Large intestine (tissue), 3 donors: ENCODE results near the gene CERS4. TPM values are rescaled to one million over a fixed set of nuclear protein-coding genes. Genes with fewer than 3 reads are reported as not detected.
A peak's percentile ranks its signal among the peaks of the same experiment; 100 is the strongest.
"Not testable (repeated sequence)": the region's sequence is repeated elsewhere in the genome, so short reads cannot be mapped to it uniquely, and the experiment has no call there.

Source experiments
- DNase-seq, 2 donors: peaks; one replicate each; pipeline versions ENCODE4 v3.0.0 to v3.0.0-alpha.2; 2013
- H3K27ac ChIP-seq: one replicate; pipeline ENCODE4 v1.5.1; 2013; ENCODE audit warnings: low read length
- H3K27me3 ChIP-seq: 2 replicates; pipeline ENCODE4 v1.6.1; 2013; ENCODE audit warnings: low read length; ENCODE audit not compliant: control insufficient read depth, insufficient read depth
- H3K36me3 ChIP-seq: 2 replicates; pipeline ENCODE4 v1.6.1; 2013; ENCODE audit warnings: low read length; ENCODE audit not compliant: control insufficient read depth, insufficient read depth
- H3K4me1 ChIP-seq: one replicate; pipeline ENCODE4 v1.6.1; 2013; ENCODE audit warnings: low read length; ENCODE audit not compliant: control insufficient read depth, insufficient read depth
- H3K4me3 ChIP-seq: one replicate; pipeline ENCODE4 v1.5.1; 2013; ENCODE audit warnings: low read length
- H3K9me3 ChIP-seq: one replicate; pipeline ENCODE4 v1.6.1; 2013; ENCODE audit warnings: mild to moderate bottlenecking, low read depth, low read length, moderate library complexity; ENCODE audit not compliant: control insufficient read depth
- WGBS: methylation state at CpG from one replicate; pipeline ENCODE4 v1.1.5; 2013; ENCODE audit warnings: low lambda C conversion rate; ENCODE audit not compliant: insufficient coverage; 5-methylcytosine and 5-hydroxymethylcytosine counted together
- polyA plus RNA-seq: library from polyadenylated mRNA; unstranded; fragments of 120-200 nt; gene quantifications from one replicate; pipeline ENCODE4 v1.2.1, GENCODE V29; 2013

The CERS4 gene
- polyA plus RNA-seq, 1 donor = 119 TPM

GRCh38 chr19:8209462-8210378 is 550 bp downstream of the CERS4 start:
- H3K27me3 ChIP-seq = no peaks in the 10 kb centered on the region
- H3K27ac ChIP-seq = peak overlapping the region; percentile 93
- no CpG with 5 or more reads among the region's 78 CpGs for WGBS
- H3K4me3 ChIP-seq = peak overlapping the region; percentile 95
- no peaks in the 10 kb centered on the region for H3K9me3 ChIP-seq
- peaks cover 21% of the 10 kb centered on the region for H3K36me3 ChIP-seq
- H3K4me1 ChIP-seq = peaks cover 44% of the 10 kb centered on the region
- peak in 1 of 2 donors; percentile 20 for DNase-seq

GRCh38 chr19:8210421-8211101 is 1.4 kb downstream of the CERS4 start:
- no peaks in the 10 kb centered on the region for H3K9me3 ChIP-seq
- no peaks in the 10 kb centered on the region for H3K27me3 ChIP-seq
- peaks cover 21% of the 10 kb centered on the region for H3K36me3 ChIP-seq
- WGBS = no CpG with 5 or more reads among the region's 13 CpGs
- peak overlapping the region; percentile 93 for H3K27ac ChIP-seq
- peak; percentile 50 to 62 for DNase-seq
- peaks cover 44% of the 10 kb centered on the region for H3K4me1 ChIP-seq
- H3K4me3 ChIP-seq = peak overlapping the region; percentile 95

- H3K27me3 ChIP-seq = no peaks in the 10 kb centered on the region
- H3K4me1 ChIP-seq = peaks cover 28% of the 10 kb centered on the region
- no CpG with 5 or more reads among the region's 6 CpGs for WGBS
- no peak for DNase-seq
- no peak overlapping the region for H3K4me3 ChIP-seq
- H3K27ac ChIP-seq = no peak overlapping the region
- no peaks in the 10 kb centered on the region for H3K9me3 ChIP-seq
- peaks cover 32% of the 10 kb centered on the region for H3K36me3 ChIP-seq
Observed at GRCh38 chr19:8212212-8212611, 3.0 kb downstream of the CERS4 start.

GRCh38 chr19:8212916-8213315 is 3.7 kb downstream of the CERS4 start:
- no peaks in the 10 kb centered on the region for H3K9me3 ChIP-seq
- 100% methylated on average over 2 of the region's 6 CpGs for WGBS
- H3K4me1 ChIP-seq = peaks cover 24% of the 10 kb centered on the region
- H3K27me3 ChIP-seq = no peaks in the 10 kb centered on the region
- no peak overlapping the region for H3K4me3 ChIP-seq
- H3K27ac ChIP-seq = no peak overlapping the region
- H3K36me3 ChIP-seq = peaks cover 32% of the 10 kb centered on the region
- no peak for DNase-seq

GRCh38 chr19:8213827-8214672 is 4.9 kb downstream of the CERS4 start:
- H3K36me3 ChIP-seq = peaks cover 41% of the 10 kb centered on the region
- no peaks in the 10 kb centered on the region for H3K9me3 ChIP-seq
- H3K4me1 ChIP-seq = peaks cover 17% of the 10 kb centered on the region
- peak in 1 of 2 donors; percentile 25 for DNase-seq
- 100% methylated on average over 1 of the region's 5 CpGs for WGBS
- H3K4me3 ChIP-seq = no peak overlapping the region
- no peaks in the 10 kb centered on the region for H3K27me3 ChIP-seq
- H3K27ac ChIP-seq = no peak overlapping the region

- Histone ChIP-seq H3K36me3 (peaks cover 43% of the 10 kb centered on the region), H3K27ac (no peak overlapping the region), H3K4me3 (no peak overlapping the region), H3K4me1 (peaks cover 17% of the 10 kb centered on the region), H3K27me3 (no peaks in the 10 kb centered on the region), H3K9me3 (no peaks in the 10 kb centered on the region)
- no peak for DNase-seq
- WGBS = 68% methylated on average over 3 of the region's 6 CpGs
Observed at GRCh38 chr19:8214802-8215201, 5.6 kb downstream of the CERS4 start.

GRCh38 chr19:8215783-8216182 is 6.6 kb downstream of the CERS4 start:
- Histone ChIP-seq H3K27ac (no peak overlapping the region), H3K27me3 (no peaks in the 10 kb centered on the region), H3K36me3 (peaks cover 43% of the 10 kb centered on the region), H3K4me3 (no peak overlapping the region), H3K9me3 (no peaks in the 10 kb centered on the region), H3K4me1 (peaks cover 17% of the 10 kb centered on the region)
- no peak for DNase-seq
- WGBS = no CpG with 5 or more reads among the region's 4 CpGs

- H3K4me1 ChIP-seq = peaks cover 14% of the 10 kb centered on the region
- peaks cover 41% of the 10 kb centered on the region for H3K36me3 ChIP-seq
Observed at GRCh38 chr19:8216357-8216756, 7.2 kb downstream of the CERS4 start.

GRCh38 chr19:8218127-8218526 is 9.0 kb downstream of the CERS4 start:
- no CpG with 5 or more reads among the region's 7 CpGs for WGBS
- not testable (repeated sequence) for DNase-seq
- peaks cover 33% of the 10 kb centered on the region for H3K36me3 ChIP-seq

More at GRCh38 chr19:8216357-8216756, 7.2 kb downstream of the CERS4 start:
- Histone ChIP-seq H3K27me3 (no peaks in the 10 kb centered on the region), H3K4me3 (no peak overlapping the region), H3K9me3 (no peaks in the 10 kb centered on the region), H3K27ac (no peak overlapping the region)
- no peak for DNase-seq
- WGBS = no CpG with 5 or more reads among the region's 2 CpGs

GRCh38 chr19:8220481-8220880 is 11.3 kb downstream of the CERS4 start:
- Histone ChIP-seq H3K9me3 (no peaks in the 10 kb centered on the region), H3K4me1 (no peaks in the 10 kb centered on the region), H3K36me3 (peaks cover 22% of the 10 kb centered on the region), H3K27ac (no peak overlapping the region), H3K27me3 (no peaks in the 10 kb centered on the region), H3K4me3 (no peak overlapping the region)
- no CpG with 5 or more reads among the region's 11 CpGs for WGBS
- DNase-seq = no peak

More at GRCh38 chr19:8218127-8218526, 9.0 kb downstream of the CERS4 start:
- H3K27me3 ChIP-seq, H3K4me1 ChIP-seq, H3K27ac ChIP-seq, H3K4me3 ChIP-seq, H3K9me3 ChIP-seq: not testable (repeated sequence)
